ENCODE data around the gene NOLC1.

Gene NOLC1

DNA sequence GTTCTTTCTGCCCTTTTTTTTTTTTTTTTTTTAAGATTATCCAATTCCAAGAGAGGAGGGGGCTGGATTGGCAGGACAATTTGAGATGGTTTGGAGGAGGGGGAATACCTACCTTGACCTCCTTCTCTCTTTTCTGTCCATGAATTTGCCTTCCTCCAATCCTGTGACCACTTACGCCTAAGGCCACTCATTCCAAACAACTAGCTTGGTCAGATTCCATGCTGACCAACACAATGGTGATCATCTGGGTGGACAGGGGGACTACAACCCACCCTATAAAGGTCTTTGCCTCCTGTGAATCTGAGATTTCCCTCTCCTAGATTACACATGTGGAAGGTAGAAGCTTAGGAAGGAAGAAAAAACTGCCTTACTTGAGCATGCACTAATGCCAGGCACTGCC is 29.7 kb upstream of the NOLC1 start:
- DNase-seq = no peak

- DNase-seq = no peak
Observed at GRCh38 chr10:102123223-102123622, 29.0 kb upstream of the NOLC1 start.

GRCh38 chr10:102131286-102132170 is 20.7 kb upstream of the NOLC1 start:
- no peak for DNase-seq

- DNase-seq = no peak
Observed at GRCh38 chr10:102132193-102132562, 20.0 kb upstream of the NOLC1 start.

DNA sequence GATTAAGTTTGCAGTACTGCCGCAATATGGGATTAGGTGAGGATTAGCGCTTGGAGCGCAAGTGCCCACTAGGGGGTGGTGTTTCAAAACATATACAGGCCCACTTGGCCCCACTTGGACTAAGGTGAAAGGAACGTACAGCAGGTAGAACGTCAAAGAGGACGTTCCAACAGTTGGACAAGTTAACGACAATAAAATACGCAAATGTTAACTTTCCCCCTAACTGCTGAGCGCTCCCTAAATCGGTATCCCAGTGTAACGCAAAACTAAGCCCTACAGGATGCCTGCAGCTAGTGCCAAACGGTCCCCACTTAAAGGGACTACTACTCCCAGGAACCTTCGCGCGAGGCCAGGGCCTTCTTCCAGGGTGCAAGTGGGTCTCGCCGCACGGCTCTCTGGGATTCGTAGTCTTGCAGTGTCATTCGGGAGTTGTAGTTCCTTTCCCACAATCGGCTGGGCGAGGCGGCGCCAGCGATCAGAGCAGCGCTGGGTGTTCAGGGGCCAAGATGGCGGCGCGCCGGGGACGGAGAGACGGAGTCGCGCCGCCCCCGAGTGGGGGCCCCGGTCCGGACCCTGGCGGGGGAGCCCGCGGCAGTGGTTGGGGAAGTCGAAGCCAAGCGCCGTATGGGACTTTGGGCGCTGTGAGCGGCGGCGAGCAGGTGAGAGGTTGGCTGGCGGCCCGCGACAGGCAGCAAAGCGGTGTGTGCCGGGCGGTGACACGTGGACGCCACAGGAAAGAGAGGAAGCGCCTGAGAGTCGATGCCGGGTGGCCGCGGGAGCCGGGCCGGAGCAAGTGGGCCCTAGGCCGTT is 19.4 kb upstream of the NOLC1 start, which contains the start of gene PPRC1:
PPRC1 (plus strand) TSS at position 478 of the 810 bp plus-strand sequence; CDS start at position 507, 29 bp downstream.
- peak; percentile 98 to 99 for DNase-seq

DNA sequence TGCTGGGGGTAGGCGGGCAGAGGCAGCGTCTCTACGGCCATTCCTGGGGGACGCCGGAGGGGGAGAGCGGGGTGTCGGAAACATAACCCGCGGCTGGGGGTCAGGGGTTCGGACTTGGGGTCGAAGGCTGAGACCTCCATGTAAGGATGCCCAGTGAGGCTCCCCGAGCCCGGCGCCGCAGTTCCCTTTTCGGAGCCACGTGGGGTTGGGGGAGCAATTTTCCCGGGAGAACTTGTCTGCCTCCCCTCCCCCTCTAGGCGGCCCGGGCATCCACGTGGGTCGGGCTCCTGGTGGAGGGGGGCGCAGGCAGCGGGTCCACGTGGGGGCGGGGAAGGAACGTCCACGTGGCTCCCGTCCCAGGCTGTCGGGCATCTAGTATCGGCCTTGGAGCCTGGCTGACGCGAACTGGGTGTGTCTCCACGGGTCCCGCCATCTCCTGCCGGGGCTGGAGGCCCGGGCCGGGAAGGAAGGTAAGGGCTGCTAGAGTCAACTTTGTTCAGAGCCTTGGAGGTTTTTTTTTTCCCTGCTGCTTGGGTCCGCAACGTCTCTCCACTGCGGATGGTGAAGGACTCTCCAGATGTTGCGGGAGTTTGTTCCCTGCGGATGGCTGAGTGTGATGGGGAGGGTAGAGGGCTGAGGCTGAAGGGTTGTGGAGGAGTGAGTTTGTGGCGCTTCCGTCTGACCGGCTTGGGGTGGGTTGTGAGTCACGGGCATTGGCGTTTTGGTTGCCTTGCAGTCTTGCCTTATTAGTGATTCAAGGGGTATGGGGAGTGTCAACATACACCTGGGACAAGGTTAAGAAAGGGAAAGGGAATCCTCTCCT is 18.6 kb upstream of the NOLC1 start:
- peak; percentile 67 to 81 for DNase-seq

- no peak for DNase-seq
Observed at GRCh38 chr10:102134416-102134815, 17.8 kb upstream of the NOLC1 start.

GRCh38 chr10:102135956-102136526 is 16.1 kb upstream of the NOLC1 start:
- DNase-seq = no peak

- DNase-seq = no peak
Observed at GRCh38 chr10:102139281-102140110, 12.7 kb upstream of the NOLC1 start.

DNA sequence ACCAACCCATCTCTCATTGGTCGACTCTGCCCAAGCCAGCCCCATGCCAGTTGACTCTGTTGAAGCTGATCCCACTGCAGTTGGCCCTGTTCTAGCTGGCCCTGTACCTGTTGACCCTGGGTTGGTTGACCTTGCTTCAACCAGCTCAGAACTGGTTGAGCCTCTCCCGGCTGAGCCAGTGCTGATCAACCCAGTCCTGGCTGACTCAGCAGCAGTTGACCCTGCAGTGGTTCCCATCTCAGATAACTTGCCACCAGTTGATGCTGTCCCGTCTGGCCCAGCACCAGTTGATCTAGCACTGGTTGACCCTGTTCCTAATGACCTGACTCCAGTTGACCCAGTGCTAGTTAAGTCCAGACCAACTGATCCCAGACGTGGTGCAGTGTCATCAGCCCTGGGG is 12.0 kb upstream of the NOLC1 start:
- no peak for DNase-seq

DNA sequence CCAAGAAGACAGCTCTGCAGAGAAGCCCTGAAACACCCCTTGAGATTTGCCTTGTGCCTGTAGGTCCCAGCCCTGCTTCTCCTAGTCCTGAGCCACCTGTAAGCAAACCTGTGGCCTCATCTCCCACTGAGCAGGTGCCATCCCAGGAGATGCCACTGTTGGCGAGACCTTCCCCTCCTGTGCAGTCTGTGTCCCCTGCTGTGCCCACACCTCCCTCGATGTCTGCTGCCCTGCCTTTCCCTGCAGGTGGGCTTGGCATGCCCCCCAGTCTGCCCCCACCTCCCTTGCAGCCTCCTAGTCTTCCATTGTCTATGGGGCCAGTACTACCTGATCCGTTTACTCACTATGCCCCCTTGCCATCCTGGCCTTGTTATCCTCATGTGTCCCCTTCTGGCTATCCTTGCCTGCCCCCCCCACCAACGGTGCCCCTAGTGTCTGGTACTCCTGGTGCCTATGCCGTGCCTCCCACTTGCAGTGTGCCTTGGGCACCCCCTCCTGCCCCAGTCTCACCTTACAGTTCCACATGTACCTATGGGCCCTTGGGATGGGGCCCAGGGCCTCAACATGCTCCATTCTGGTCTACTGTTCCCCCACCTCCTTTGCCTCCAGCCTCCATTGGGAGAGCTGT is 11.2 kb upstream of the NOLC1 start:
- no peak for DNase-seq

DNA sequence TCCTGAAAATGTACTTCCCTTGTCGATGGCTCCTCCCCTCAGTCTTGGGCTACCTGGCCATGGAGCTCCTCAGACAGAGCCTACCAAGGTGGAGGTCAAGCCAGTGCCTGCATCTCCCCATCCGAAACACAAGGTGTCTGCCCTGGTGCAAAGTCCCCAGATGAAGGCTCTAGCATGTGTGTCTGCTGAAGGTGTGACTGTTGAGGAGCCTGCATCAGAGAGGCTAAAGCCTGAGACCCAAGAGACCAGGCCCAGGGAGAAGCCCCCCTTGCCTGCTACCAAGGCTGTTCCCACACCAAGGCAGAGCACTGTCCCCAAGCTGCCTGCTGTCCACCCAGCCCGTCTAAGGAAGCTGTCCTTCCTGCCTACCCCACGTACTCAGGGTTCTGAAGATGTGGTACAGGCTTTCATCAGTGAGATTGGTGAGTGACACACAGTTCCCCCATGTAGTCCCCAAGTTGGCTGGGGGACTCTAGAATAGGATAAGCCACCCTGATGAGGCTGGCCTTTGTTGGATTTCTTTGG is 10.5 kb upstream of the NOLC1 start:
- no peak for DNase-seq

GRCh38 chr10:102146971-102147428 is 5.2 kb upstream of the NOLC1 start:
- no peak for DNase-seq

- no peak for DNase-seq
Observed at GRCh38 chr10:102147561-102147960, 4.6 kb upstream of the NOLC1 start.

DNA sequence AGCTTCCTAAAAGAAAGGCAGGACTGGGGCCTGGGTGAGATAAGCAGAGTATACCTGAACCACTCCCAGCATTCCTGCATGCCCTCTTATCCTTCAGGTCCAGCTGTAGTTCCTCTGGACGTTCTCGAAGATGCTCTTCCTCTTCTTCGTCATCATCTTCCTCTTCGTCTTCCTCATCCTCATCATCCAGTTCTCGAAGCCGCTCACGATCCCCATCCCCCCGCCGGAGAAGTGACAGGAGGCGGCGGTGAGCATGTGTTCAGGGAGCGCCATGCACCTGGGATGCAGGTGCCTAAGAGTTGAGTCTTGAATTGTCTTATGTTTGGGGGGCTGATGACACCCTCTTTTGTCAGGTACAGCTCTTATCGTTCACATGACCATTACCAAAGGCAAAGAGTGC is 3.9 kb upstream of the NOLC1 start:
- no peak for DNase-seq

- no peak for DNase-seq
Observed at GRCh38 chr10:102150970-102151773, 1.0 kb upstream of the NOLC1 start.

DNA sequence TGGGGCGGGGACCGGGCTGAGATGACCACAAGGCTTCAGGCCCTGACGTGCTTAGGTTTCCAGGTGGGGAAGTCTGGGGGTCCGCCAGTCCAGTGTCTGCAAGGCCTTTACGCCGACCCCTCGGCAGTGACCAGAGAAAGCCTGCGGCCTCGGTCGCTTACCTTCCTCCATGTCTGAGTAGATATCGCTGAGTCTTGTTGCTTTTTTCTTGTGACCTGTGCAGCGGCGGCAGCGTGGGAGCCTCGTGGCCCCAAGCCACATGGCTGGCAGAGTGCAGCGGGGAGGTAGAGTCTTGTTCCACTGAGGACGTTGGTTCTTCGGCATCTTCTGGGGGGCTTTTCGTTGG is 329 bp downstream of the NOLC1 start:
- peak in 1 of 2 donors; percentile 29 for DNase-seq

DNA sequence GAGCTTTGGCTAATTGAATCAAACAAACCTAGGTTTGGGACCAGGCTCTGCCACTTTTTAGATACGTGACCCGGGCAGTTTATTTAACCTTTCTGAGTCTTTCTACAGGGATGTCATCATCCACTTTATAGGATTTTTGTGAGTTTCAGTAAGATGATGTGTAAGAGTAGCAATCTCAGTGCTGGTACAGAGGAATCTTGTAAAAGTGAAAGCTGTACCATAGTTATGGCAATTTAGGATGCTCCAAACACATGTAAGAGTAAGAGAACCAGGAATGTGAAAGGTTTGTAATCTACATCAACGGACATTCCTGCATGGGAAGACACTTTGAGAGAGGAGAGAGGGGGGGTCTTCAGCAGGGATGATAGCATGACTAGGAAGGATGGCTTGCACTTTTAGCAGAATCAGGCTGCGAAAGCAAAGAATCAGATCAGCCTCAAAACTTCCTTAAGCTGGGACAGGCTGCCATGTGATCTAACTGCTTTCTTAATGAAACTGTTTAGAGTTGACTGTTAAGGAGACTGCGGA is 968 bp downstream of the NOLC1 start:
- DNase-seq = no peak

DNA sequence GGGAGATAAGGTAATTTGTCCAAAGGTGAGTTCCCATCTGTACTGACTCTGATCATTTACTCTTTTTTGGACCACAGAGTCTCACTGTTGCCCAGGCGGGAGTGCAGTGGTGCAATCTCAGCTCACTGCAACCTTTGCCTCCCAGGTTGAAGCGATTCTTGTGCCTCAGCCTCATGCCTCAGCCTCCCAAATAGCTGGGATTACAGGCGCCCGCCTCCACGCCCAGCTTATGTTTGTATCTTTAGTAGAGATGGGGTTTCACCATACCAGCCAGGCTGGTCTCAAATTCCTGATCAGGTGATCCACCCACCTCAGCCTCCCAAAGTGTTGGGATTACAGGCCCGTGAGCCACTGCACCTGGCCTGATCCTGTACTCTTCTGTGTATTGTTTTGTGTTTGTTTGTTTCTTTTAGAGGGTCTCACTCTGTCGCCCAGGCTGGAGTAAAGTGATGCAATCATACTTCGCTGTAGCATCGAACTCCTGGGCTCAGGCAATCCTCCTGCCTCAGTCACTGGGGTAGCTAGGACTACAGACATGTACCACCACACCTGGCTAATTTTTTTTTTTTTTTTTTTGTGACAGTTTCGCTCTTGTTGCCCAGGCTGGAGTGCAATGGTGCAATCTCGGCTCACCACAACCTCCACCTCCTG is 2.4 kb downstream of the NOLC1 start:
- DNase-seq = no peak
